ENCODE results near the gene MED9.

Gene MED9

DNA sequence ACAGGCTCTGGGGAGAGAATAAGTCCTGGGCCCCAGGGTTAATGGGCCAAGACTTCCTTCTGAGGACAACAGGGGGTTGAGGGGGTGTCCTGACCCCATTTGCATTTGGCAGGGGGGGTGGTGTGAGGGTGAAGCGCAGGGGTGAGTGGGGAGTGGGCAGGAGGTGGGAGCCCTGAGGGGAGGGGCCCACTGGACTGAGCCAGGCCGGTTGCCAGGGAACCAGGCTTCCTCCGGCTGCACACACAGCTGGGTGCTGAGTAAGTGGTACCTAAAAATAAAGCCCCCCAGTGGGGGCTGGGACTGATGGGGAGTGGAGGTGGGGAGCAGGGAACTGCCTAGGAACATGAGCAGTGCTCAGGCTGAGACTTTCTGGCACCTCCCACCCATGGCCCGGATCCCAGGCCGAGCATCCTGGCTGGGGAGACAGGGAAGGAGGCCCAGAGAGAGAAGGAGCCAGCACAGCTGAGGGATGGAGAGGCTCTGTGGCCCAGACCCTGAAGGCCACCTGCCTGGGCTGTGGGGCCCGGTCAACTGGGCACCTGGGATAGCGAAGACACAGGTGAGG is 26.8 kb downstream of the MED9 start:
- Histone ChIP-seq H4K20me1 (ENCODE audit: control insufficient read depth, insufficient read depth, low read depth, low read length) (no peaks in the 10 kb centered on the region), H3K4me3 (ENCODE audit: low read length) (no peak overlapping the region), H3K9me3 (ENCODE audit: control insufficient read depth, insufficient read depth, low read length) (no peaks in the 10 kb centered on the region), H3K4me2 (ENCODE audit: low read length) (no peak overlapping the region), H3K27ac (ENCODE audit: low read depth, low read length) (no peak overlapping the region), H3K79me2 (ENCODE audit: control insufficient read depth, low read length) (no peaks in the 10 kb centered on the region), H3K36me3 (ENCODE audit: control insufficient read depth, low read length) (no peaks in the 10 kb centered on the region), H3K27me3 (ENCODE audit: control insufficient read depth, low read length) (no peaks in the 10 kb centered on the region), H3F3A (ENCODE audit: control insufficient read depth, insufficient read depth) (no peaks in the 10 kb centered on the region), H3K4me1 (ENCODE audit: control insufficient read depth, low read length) (no peaks in the 10 kb centered on the region), H3K9me2 (replicated peaks; ENCODE audit: control insufficient read depth, low read length) (no peaks in the 10 kb centered on the region)
- TF ChIP-seq, protein P1, sequence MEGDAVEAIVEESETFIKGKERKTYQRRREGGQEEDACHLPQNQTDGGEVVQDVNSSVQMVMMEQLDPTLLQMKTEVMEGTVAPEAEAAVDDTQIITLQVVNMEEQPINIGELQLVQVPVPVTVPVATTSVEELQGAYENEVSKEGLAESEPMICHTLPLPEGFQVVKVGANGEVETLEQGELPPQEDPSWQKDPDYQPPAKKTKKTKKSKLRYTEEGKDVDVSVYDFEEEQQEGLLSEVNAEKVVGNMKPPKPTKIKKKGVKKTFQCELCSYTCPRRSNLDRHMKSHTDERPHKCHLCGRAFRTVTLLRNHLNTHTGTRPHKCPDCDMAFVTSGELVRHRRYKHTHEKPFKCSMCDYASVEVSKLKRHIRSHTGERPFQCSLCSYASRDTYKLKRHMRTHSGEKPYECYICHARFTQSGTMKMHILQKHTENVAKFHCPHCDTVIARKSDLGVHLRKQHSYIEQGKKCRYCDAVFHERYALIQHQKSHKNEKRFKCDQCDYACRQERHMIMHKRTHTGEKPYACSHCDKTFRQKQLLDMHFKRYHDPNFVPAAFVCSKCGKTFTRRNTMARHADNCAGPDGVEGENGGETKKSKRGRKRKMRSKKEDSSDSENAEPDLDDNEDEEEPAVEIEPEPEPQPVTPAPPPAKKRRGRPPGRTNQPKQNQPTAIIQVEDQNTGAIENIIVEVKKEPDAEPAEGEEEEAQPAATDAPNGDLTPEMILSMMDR (IDR thresholded peaks at IDR 0.05; ENCODE audit: low read depth, low read length, poor library complexity, severe bottlenecking), result no peak
- TF ChIP-seq EZH2phosphoT487 (IDR thresholded peaks at IDR 0.05; ENCODE audit: borderline replicate concordance, low read length), result no peak

DNA sequence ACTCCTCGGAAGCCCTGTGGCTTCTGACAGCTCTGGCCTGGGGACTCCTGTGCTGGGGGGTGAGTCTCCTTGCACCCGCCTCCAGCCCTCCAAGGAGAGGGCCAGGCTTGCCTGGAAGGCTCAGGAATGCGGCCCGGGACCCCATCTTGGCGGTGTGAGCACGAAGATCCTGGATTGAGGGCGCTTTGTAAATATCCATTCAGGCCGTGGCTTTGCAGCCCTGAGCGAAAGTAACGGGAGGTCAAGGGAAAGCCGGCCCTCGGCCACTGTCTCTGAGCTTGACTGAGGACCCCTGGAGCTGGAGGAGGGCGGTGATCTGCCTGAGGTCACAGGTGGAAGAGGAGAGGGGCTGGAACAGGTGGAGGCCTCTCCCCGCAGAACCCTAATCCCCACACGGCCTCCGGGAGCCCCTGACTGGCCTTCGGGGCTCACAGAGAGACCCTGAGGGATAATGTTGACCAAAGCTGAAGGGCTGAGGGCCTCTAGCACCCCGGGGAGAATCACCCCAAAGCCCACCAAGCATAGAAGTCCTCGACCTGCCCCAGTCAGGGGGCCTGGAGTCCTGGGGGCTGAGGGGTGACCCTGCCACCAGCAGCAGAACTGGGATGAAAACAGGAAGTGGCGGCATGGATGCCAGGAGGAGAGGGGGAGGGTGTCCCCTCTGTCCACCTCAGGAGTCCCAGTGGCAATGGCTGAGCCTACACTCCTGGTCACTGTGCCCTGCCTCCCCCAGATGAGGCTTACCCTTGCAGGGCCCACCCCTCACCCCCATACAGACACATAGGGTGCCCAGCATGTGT is 27.7 kb downstream of the MED9 start:
- H3K4me3 ChIP-seq (ENCODE audit: low read length), result no peak overlapping the region
- no peak overlapping the region for H3K27ac ChIP-seq (ENCODE audit: low read depth, low read length)
- H4K20me1 ChIP-seq (ENCODE audit: control insufficient read depth, insufficient read depth, low read depth, low read length), result no peaks in the 10 kb centered on the region
- H3K27me3 ChIP-seq (ENCODE audit: control insufficient read depth, low read length), result no peaks in the 10 kb centered on the region
- no peak overlapping the region for H3K4me2 ChIP-seq (ENCODE audit: low read length)
- no peaks in the 10 kb centered on the region for H3K4me1 ChIP-seq (ENCODE audit: control insufficient read depth, low read length)
- TF ChIP-seq, protein P1 (IDR thresholded peaks at IDR 0.05; ENCODE audit: low read depth, low read length, poor library complexity, severe bottlenecking), result no peak
- H3K36me3 ChIP-seq (ENCODE audit: control insufficient read depth, low read length), result no peaks in the 10 kb centered on the region
- H3K79me2 ChIP-seq (ENCODE audit: control insufficient read depth, low read length), result no peaks in the 10 kb centered on the region
- H3F3A ChIP-seq (ENCODE audit: control insufficient read depth, insufficient read depth), result no peaks in the 10 kb centered on the region
- H3K9me2 ChIP-seq (replicated peaks; ENCODE audit: control insufficient read depth, low read length), result no peaks in the 10 kb centered on the region
- H3K9me3 ChIP-seq (ENCODE audit: control insufficient read depth, insufficient read depth, low read length), result no peaks in the 10 kb centered on the region

DNA sequence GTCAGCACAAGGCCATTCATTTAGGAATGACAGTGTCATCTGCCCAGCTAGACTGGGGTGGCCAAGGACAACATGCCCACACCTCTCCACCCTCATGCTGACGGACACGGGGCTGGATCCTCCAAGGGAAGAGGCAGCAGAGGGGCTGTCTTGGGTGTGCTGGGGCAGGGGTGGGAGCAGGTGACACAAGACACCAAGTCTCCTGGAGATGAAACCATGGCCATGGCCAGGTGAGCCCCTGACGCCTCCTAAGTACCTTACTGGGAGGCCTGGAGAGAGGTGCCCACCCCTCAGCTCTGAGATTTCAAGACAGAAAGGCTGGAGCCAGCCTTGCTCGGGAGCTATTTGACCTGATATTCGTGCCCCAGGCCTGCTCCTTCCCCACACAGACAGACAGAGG is 28.4 kb downstream of the MED9 start:
- Histone ChIP-seq H3K9me3 (ENCODE audit: control insufficient read depth, insufficient read depth, low read length) (no peaks in the 10 kb centered on the region), H3K27me3 (ENCODE audit: control insufficient read depth, low read length) (no peaks in the 10 kb centered on the region), H3K36me3 (ENCODE audit: control insufficient read depth, low read length) (no peaks in the 10 kb centered on the region), H3K27ac (ENCODE audit: low read depth, low read length) (no peak overlapping the region), H3K79me2 (ENCODE audit: control insufficient read depth, low read length) (no peaks in the 10 kb centered on the region), H3F3A (ENCODE audit: control insufficient read depth, insufficient read depth) (no peaks in the 10 kb centered on the region), H3K4me1 (ENCODE audit: control insufficient read depth, low read length) (peaks cover 5% of the 10 kb centered on the region; the same call in 1 of the 2 replicates), H3K4me3 (ENCODE audit: low read length) (no peak overlapping the region), H3K4me2 (ENCODE audit: low read length) (no peak overlapping the region), H4K20me1 (ENCODE audit: control insufficient read depth, insufficient read depth, low read depth, low read length) (no peaks in the 10 kb centered on the region), H3K9me2 (replicated peaks; ENCODE audit: control insufficient read depth, low read length) (no peaks in the 10 kb centered on the region)
- TF ChIP-seq, protein P1 (IDR thresholded peaks at IDR 0.05; ENCODE audit: low read depth, low read length, poor library complexity, severe bottlenecking), result no peak
- no peak for TF ChIP-seq EZH2phosphoT487 (IDR thresholded peaks at IDR 0.05; ENCODE audit: borderline replicate concordance, low read length)
